NOMO-1 treated with DMSO at 0.1 percent for 48 hours (cell line): ENCODE measurements around the gene STAT5B.

Source experiments
- DNase-seq: peaks from one replicate; lab custom pipeline; 2025; ENCODE audit not compliant: unreplicated experiment; lab: John Stamatoyannopoulos, UW

STAT5B gene

GRCh38 chr17:42181851-42182207, 94.4 kb downstream of the STAT5B start:
- no peak for DNase-seq

- peak; percentile 79 for DNase-seq
Measured at GRCh38 chr17:42180922-42181850, 95.0 kb downstream of the STAT5B start, which contains the start of gene KCNH4. Gene KCNH4, minus strand, starts transcription at chr17:42181142. Its CDS starts 197 bp downstream, at chr17:42180945.

GRCh38 chr17:42180411-42180921, 95.7 kb downstream of the STAT5B start:
- no peak for DNase-seq

GRCh38 chr17:42179911-42180410, 96.2 kb downstream of the STAT5B start:
- peak; percentile 4 for DNase-seq

- DNase-seq: no peak
Measured at GRCh38 chr17:42179335-42179734, 96.9 kb downstream of the STAT5B start.

- DNase-seq: no peak
Measured at GRCh38 chr17:42178817-42179216, 97.4 kb downstream of the STAT5B start.

- no peak for DNase-seq
Measured at GRCh38 chr17:42177684-42178083, 98.5 kb downstream of the STAT5B start.

- no peak for DNase-seq
Measured at GRCh38 chr17:42174126-42174783, 101.9 kb downstream of the STAT5B start.

GRCh38 chr17:42171831-42172230, 104.4 kb downstream of the STAT5B start:
- DNase-seq: no peak

GRCh38 chr17:42169351-42169750, 106.8 kb downstream of the STAT5B start:
- no peak for DNase-seq

- DNase-seq: peak; percentile 26
Measured at GRCh38 chr17:42167807-42168206, 108.4 kb downstream of the STAT5B start.

GRCh38 chr17:42166196-42166763, 109.9 kb downstream of the STAT5B start:
- no peak for DNase-seq

GRCh38 chr17:42165751-42166150, 110.4 kb downstream of the STAT5B start:
- DNase-seq: no peak

- DNase-seq: no peak
Measured at GRCh38 chr17:42163696-42164407, 112.3 kb downstream of the STAT5B start.

- no peak for DNase-seq
Measured at GRCh38 chr17:42163113-42163512, 113.1 kb downstream of the STAT5B start.

GRCh38 chr17:42160531-42160910, 115.7 kb downstream of the STAT5B start:
- no peak for DNase-seq

GRCh38 chr17:42159796-42160530, 116.2 kb downstream of the STAT5B start:
- no peak for DNase-seq

- no peak for DNase-seq
Measured at GRCh38 chr17:42155614-42156045, 120.6 kb downstream of the STAT5B start.

- DNase-seq: peak; percentile 44
Measured at GRCh38 chr17:42153919-42154742, 122.1 kb downstream of the STAT5B start.
